Cardiac fibroblast (primary cell): ENCODE results near the gene LZTS3.

Source experiments
- DNase-seq, 2 donors: peaks; one replicate each; pipeline versions ENCODE4 v3.0.0 to v3.0.0-alpha.2; 2010; ENCODE audit warnings: low read depth in 2 of 2
- H3K4me3 ChIP-seq, 2 donors: replicated peaks in 1 of 2; 1 replicate in 1 of 2; 2 replicates in 1 of 2; pipeline ENCODE4 v1.5.1; 2011; ENCODE audit warnings: low read depth in 2 of 2, low read length in 2 of 2, mild to moderate bottlenecking in 2 of 2, moderate library complexity in 1 of 2
- CTCF ChIP-seq: IDR thresholded peaks from one replicate; pipeline ENCODE4 v1.5.1; 2011; ENCODE audit warnings: low read depth, mild to moderate bottlenecking, low read length, inconsistent platforms

The LZTS3 gene

GRCh38 chr20:3171391-3172125 lies 1.8 kb downstream of the LZTS3 start:
- H3K4me3 ChIP-seq = no peak overlapping the region
- DNase-seq = no peak
- no peak for TF ChIP-seq CTCF

- TF ChIP-seq CTCF = no peak
- H3K4me3 ChIP-seq = no peak overlapping the region
- DNase-seq = no peak
Observed at GRCh38 chr20:3168829-3169590, 4.3 kb downstream of the LZTS3 start.

GRCh38 chr20:3168079-3168828 lies 5.1 kb downstream of the LZTS3 start:
- H3K4me3 ChIP-seq = no peak overlapping the region
- TF ChIP-seq CTCF = no peak
- DNase-seq = no peak

- no peak for TF ChIP-seq CTCF
- DNase-seq = no peak
- no peak overlapping the region for H3K4me3 ChIP-seq
Observed at GRCh38 chr20:3167738-3168078, 5.6 kb downstream of the LZTS3 start.

GRCh38 chr20:3166913-3167342 lies 6.4 kb downstream of the LZTS3 start:
- no peak for DNase-seq
- H3K4me3 ChIP-seq = no peak overlapping the region
- TF ChIP-seq CTCF = no peak

- TF ChIP-seq CTCF = no peak
- no peak for DNase-seq
- no peak overlapping the region for H3K4me3 ChIP-seq
Observed at GRCh38 chr20:3166338-3166912, 6.9 kb downstream of the LZTS3 start.
